Keratinocyte (primary cell): ENCODE measurements around the gene NCKAP5. TPM values are rescaled to one million over a fixed set of nuclear protein-coding genes. Genes with fewer than 3 reads are reported as not detected.

Experiments used
- DNase-seq: peaks from one replicate; pipeline ENCODE4 v3.0.0-alpha.2; 2011; ENCODE audit warnings: low read depth, missing footprints, low spot score
- FAIRE-seq: peaks from 2 replicates; lab custom pipeline; 2011; peaks lifted over from hg19 to GRCh38; lab: Jason Lieb, UNC
- H2AFZ ChIP-seq: 2 replicates; pipeline ENCODE4 v1.6.0; 2012; ENCODE audit warnings: low read length, control low read depth, inconsistent platforms; ENCODE audit not compliant: control insufficient read depth
- H3K27ac ChIP-seq: 2 replicates; pipeline ENCODE4 v1.5.1; 2011; ENCODE audit warnings: low read length; ENCODE audit not compliant: control insufficient read depth, insufficient read depth
- H3K27me3 ChIP-seq: 3 replicates; pipeline ENCODE4 v1.6.0; 2011; ENCODE audit warnings: low read length; ENCODE audit not compliant: control insufficient read depth, insufficient read depth; ENCODE audit errors: extremely low read depth
- H3K36me3 ChIP-seq, 2 experiments: 2 replicates in 1 of 2; 3 replicates in 1 of 2; pipeline ENCODE4 v1.5.1; 2011; ENCODE audit warnings: low read length in 2 of 2, mild to moderate bottlenecking in 1 of 2; ENCODE audit not compliant: control insufficient read depth in 2 of 2, insufficient read depth in 2 of 2; ENCODE audit errors: extremely low read depth in 1 of 2
- H3K4me1 ChIP-seq: 3 replicates; pipeline ENCODE4 v1.5.1; 2011; ENCODE audit warnings: low read length; ENCODE audit not compliant: control insufficient read depth, insufficient read depth; ENCODE audit errors: extremely low read depth
- H3K4me2 ChIP-seq: 3 replicates; pipeline ENCODE4 v1.6.0; 2011; ENCODE audit warnings: low read depth, low read length; ENCODE audit not compliant: control insufficient read depth, insufficient read depth; ENCODE audit errors: extremely low read depth
- H3K4me3 ChIP-seq, 3 experiments: fragments of 200-600 bp in 1 of 3; sonication (generic) in 1 of 3; 2 replicates in 2 of 3; 3 replicates in 1 of 3; pipeline ENCODE4 v1.5.1; 2011 to 2016; ENCODE audit warnings: low read length in 3 of 3, mild to moderate bottlenecking in 3 of 3, control low read depth in 2 of 3, inconsistent platforms in 1 of 3, low read depth in 1 of 3, mixed read lengths in 1 of 3, mixed run types in 1 of 3, moderate library complexity in 1 of 3; ENCODE audit not compliant: control insufficient read depth in 2 of 3, insufficient read depth in 2 of 3; ENCODE audit errors: extremely low read depth in 1 of 3
- H3K79me2 ChIP-seq: 2 replicates; pipeline ENCODE4 v1.6.0; 2012; ENCODE audit warnings: low read length; ENCODE audit not compliant: control insufficient read depth, insufficient read depth
- H3K9ac ChIP-seq: 3 replicates; pipeline ENCODE4 v1.6.0; 2011; ENCODE audit warnings: low read length; ENCODE audit not compliant: control insufficient read depth, insufficient read depth; ENCODE audit errors: extremely low read depth
- H3K9me1 ChIP-seq: 3 replicates; pipeline ENCODE4 v1.6.0; 2011; ENCODE audit warnings: low read length; ENCODE audit not compliant: control insufficient read depth, insufficient read depth; ENCODE audit errors: extremely low read depth
- H3K9me3 ChIP-seq: 2 replicates; pipeline ENCODE4 v1.5.1; 2012; ENCODE audit warnings: low read depth, low read length; ENCODE audit not compliant: control insufficient read depth
- H4K20me1 ChIP-seq: 3 replicates; pipeline ENCODE4 v1.6.0; 2011; ENCODE audit warnings: low read length; ENCODE audit not compliant: control insufficient read depth, insufficient read depth; ENCODE audit errors: extremely low read depth
- EZH2 ChIP-seq: IDR thresholded peaks from one replicate; pipeline ENCODE4 v1.6.1; 2012; ENCODE audit warnings: inconsistent platforms, mild to moderate bottlenecking, low read length, moderate library complexity
- dilution Hi-C: fragments of 300-500 bp; cut with MboI; formaldehyde crosslinking; loops from one replicate; pipeline ENCODE4 v1.7.0; 2020; ENCODE audit warnings: low sequenced_read_pairs; ENCODE audit not compliant: extremely low pct_ligation_motif_present
- polyA plus RNA-seq, 5 experiments: library from polyadenylated mRNA; depleted of rRNA in 3 of 5; stranded (reverse) in 3 of 5; stranded (forward) in 1 of 5; unstranded in 1 of 5; fragments of >200 nt; gene quantifications; 1 replicate in 1 of 5; 2 replicates in 3 of 5; 3 replicates in 1 of 5; pipeline versions ENCODE4 v1.2.1 to v1.2.3, GENCODE V29; 2011 to 2012; ENCODE audit warnings: missing spikeins in 2 of 5, low read depth in 1 of 5, low replicate concordance in 1 of 5
- TF ChIP-seq, protein P1 (sequence below), 3 experiments: IDR thresholded peaks in 1 of 3; conservative IDR thresholded peaks in 1 of 3; optimal IDR thresholded peaks in 1 of 3; 2 replicates in 2 of 3; 3 replicates in 1 of 3; pipeline versions ENCODE3 to v1.5.1; 2011; ENCODE audit warnings: low read length in 3 of 3, mild to moderate bottlenecking in 3 of 3, moderate library complexity in 2 of 3, control low read depth in 1 of 3, inconsistent platforms in 1 of 3; ENCODE audit not compliant: insufficient read depth in 2 of 3; ENCODE audit errors: extremely low read depth in 1 of 3

Gene NCKAP5
- polyA plus RNA-seq, 1 donor (not counting 4 experiments of a cell fraction or from before 2014, with no cell fraction given) = 3.6 TPM

GRCh38 chr2:132788310-132788838 is 779.9 kb downstream of the NCKAP5 start:
- no peak overlapping the region for H3K9ac ChIP-seq
- no peak overlapping the region for H3K4me3 ChIP-seq
- no peak for FAIRE-seq
- H3K79me2 ChIP-seq = no peaks in the 10 kb centered on the region
- H3K4me2 ChIP-seq = no peak overlapping the region
- dilution Hi-C loops = no loop called here
- TF ChIP-seq, protein P1, sequence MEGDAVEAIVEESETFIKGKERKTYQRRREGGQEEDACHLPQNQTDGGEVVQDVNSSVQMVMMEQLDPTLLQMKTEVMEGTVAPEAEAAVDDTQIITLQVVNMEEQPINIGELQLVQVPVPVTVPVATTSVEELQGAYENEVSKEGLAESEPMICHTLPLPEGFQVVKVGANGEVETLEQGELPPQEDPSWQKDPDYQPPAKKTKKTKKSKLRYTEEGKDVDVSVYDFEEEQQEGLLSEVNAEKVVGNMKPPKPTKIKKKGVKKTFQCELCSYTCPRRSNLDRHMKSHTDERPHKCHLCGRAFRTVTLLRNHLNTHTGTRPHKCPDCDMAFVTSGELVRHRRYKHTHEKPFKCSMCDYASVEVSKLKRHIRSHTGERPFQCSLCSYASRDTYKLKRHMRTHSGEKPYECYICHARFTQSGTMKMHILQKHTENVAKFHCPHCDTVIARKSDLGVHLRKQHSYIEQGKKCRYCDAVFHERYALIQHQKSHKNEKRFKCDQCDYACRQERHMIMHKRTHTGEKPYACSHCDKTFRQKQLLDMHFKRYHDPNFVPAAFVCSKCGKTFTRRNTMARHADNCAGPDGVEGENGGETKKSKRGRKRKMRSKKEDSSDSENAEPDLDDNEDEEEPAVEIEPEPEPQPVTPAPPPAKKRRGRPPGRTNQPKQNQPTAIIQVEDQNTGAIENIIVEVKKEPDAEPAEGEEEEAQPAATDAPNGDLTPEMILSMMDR (optimal IDR thresholded peaks at IDR 0.05 in 1 of 3, IDR thresholded peaks at IDR 0.05 in 1 of 3, conservative IDR thresholded peaks at IDR 0.05 in 1 of 3; ENCODE audit: extremely low read depth in 1 of 3, insufficient read depth in 2 of 3, low read length in 3 of 3) = no peak
- no peak for TF ChIP-seq EZH2
- no peaks in the 10 kb centered on the region for H4K20me1 ChIP-seq
- no peaks in the 10 kb centered on the region for H3K9me3 ChIP-seq
- H3K27me3 ChIP-seq = no peaks in the 10 kb centered on the region
- no peaks in the 10 kb centered on the region for H3K9me1 ChIP-seq
- H3K4me1 ChIP-seq = no peaks in the 10 kb centered on the region
- no peak overlapping the region for H3K27ac ChIP-seq
- H2AFZ ChIP-seq = no peak overlapping the region
- H3K36me3 ChIP-seq = peaks cover 0 to 1% of the 10 kb centered on the region in 2 experiments
- DNase-seq = no peak

- no peaks in the 10 kb centered on the region for H4K20me1 ChIP-seq
Measured at GRCh38 chr2:132783883-132784282, 784.4 kb downstream of the NCKAP5 start.

More at GRCh38 chr2:132783883-132784282, 784.4 kb downstream of the NCKAP5 start:
- H3K36me3 ChIP-seq = no peaks in the 10 kb centered on the region
- H3K9me1 ChIP-seq = no peaks in the 10 kb centered on the region
- DNase-seq (no peak), FAIRE-seq (no peak)
- H2AFZ ChIP-seq = no peak overlapping the region
- H3K79me2 ChIP-seq = no peaks in the 10 kb centered on the region
- no peak overlapping the region for H3K4me3 ChIP-seq
- dilution Hi-C loops = no loop called here
- H3K27me3 ChIP-seq = no peaks in the 10 kb centered on the region
- no peaks in the 10 kb centered on the region for H3K9me3 ChIP-seq
- no peak overlapping the region for H3K27ac ChIP-seq
- H3K4me2 ChIP-seq = no peak overlapping the region
- H3K4me1 ChIP-seq = no peaks in the 10 kb centered on the region
- H3K9ac ChIP-seq = no peak overlapping the region
- TF ChIP-seq EZH2 = no peak
- TF ChIP-seq, protein P1 (optimal IDR thresholded peaks at IDR 0.05 in 1 of 3, IDR thresholded peaks at IDR 0.05 in 1 of 3, conservative IDR thresholded peaks at IDR 0.05 in 1 of 3; ENCODE audit: extremely low read depth in 1 of 3, insufficient read depth in 2 of 3, low read length in 3 of 3) = no peak
